ENCODE results near the gene NTF4.

DNA sequence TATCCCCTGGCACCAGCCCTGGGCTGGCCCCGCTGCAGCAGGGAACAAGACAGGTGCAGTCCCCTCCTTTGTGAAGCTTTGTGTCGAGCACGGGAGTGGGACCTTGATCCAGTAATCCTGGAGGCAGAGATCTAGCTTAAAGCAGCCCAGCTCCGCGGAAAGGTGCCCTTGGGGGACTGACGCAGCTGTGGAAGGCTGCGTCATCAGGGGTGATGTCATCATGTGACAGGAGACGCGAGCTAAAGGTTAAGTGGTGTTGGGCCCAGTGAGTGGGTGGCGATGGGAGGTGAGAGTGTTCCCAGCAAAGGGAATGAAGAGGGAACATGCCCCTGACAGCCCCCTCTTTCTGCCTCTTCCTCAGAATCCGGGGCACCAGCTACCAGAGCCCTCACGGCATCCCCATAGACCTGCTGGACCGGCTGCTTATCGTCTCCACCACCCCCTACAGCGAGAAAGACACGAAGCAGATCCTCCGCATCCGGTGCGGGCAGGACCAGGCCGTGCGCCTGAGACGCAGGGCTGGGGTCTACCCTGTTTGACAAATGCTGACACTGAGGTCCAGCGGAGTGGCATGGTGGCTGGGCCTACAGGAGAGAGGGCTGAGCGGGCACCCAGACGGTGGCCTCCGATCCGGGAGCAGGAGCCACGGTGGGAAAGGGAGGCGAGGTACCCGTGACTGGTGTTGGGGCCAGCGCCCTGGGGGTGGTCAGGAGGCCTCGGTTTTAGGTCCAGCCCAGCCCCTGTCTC is 50.3 kb downstream of the NTF4 start:
- TF ChIP-seq, protein P1, sequence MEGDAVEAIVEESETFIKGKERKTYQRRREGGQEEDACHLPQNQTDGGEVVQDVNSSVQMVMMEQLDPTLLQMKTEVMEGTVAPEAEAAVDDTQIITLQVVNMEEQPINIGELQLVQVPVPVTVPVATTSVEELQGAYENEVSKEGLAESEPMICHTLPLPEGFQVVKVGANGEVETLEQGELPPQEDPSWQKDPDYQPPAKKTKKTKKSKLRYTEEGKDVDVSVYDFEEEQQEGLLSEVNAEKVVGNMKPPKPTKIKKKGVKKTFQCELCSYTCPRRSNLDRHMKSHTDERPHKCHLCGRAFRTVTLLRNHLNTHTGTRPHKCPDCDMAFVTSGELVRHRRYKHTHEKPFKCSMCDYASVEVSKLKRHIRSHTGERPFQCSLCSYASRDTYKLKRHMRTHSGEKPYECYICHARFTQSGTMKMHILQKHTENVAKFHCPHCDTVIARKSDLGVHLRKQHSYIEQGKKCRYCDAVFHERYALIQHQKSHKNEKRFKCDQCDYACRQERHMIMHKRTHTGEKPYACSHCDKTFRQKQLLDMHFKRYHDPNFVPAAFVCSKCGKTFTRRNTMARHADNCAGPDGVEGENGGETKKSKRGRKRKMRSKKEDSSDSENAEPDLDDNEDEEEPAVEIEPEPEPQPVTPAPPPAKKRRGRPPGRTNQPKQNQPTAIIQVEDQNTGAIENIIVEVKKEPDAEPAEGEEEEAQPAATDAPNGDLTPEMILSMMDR (conservative IDR thresholded peaks at IDR 0.05; ENCODE audit: low read depth, low read length): no peak
- no peak for TF ChIP-seq EZH2 (IDR thresholded peaks at IDR 0.05; ENCODE audit: low read length, unreplicated experiment)

Measured in PC-3 (cell line).